ENCODE data around the gene ARHGAP40.

The ARHGAP40 gene

GRCh38 chr20:38680500-38681306, 79.1 kb downstream of the ARHGAP40 start:
- DNase-seq (ENCODE audit: low read depth), result no peak

GRCh38 chr20:38685271-38685670, 83.7 kb downstream of the ARHGAP40 start:
- DNase-seq (ENCODE audit: low read depth), result no peak

- peak; percentile 19 for DNase-seq (ENCODE audit: low read depth)
Observed at GRCh38 chr20:38685853-38686473, 84.4 kb downstream of the ARHGAP40 start.

GRCh38 chr20:38692436-38693411, 91.1 kb downstream of the ARHGAP40 start:
- DNase-seq (ENCODE audit: low read depth), result peak; percentile 26

GRCh38 chr20:38697306-38697705, 95.7 kb downstream of the ARHGAP40 start:
- DNase-seq (ENCODE audit: low read depth), result no peak

GRCh38 chr20:38698541-38698940, 96.9 kb downstream of the ARHGAP40 start:
- DNase-seq (ENCODE audit: low read depth), result no peak

GRCh38 chr20:38700141-38700540, 98.5 kb downstream of the ARHGAP40 start:
- no peak for DNase-seq (ENCODE audit: low read depth)
